SK-N-MC (cell line): ENCODE measurements around the gene AKAP6.

Experiments
- DNase-seq: peaks from one replicate; pipeline ENCODE4 v3.0.0-alpha.2; 2011; ENCODE audit warnings: low read depth, low spot score
- H3K27ac ChIP-seq: fragments of 200-600 bp; sonication (generic); 2 replicates; pipeline ENCODE4 v1.5.1; 2016; ENCODE audit warnings: mixed run types
- H3K36me3 ChIP-seq: fragments of 200-600 bp; sonication (generic); 2 replicates; pipeline ENCODE4 v1.6.1; 2017; ENCODE audit warnings: antibody characterized with exemption, low read length, mixed read lengths; ENCODE audit not compliant: insufficient read depth
- H3K4me3 ChIP-seq: fragments of 200-600 bp; sonication (generic); 2 replicates; pipeline ENCODE4 v1.5.1; 2016
- H3K9ac ChIP-seq: fragments of 200-600 bp; sonication (generic); 2 replicates; pipeline ENCODE4 v1.8.0; 2017; ENCODE audit warnings: mixed run types, mixed read lengths; ENCODE audit not compliant: insufficient read length
- H3K9me3 ChIP-seq: fragments of 200-600 bp; sonication (generic); 2 replicates; pipeline ENCODE4 v1.6.1; 2017; ENCODE audit warnings: low read depth, mild to moderate bottlenecking, antibody characterized with exemption, low read length, moderate library complexity, mixed read lengths
- EZH2 ChIP-seq: fragments of 200-600 bp; sonication (generic); IDR thresholded peaks from one replicate; pipeline ENCODE4 v1.6.1; 2017; ENCODE audit warnings: antibody characterized with exemption
- FOXP2 ChIP-seq: optimal IDR thresholded peaks from 2 replicates; pipeline ENCODE3; 2011; ENCODE audit warnings: mild to moderate bottlenecking, moderate library complexity; ENCODE audit not compliant: insufficient read depth; ENCODE audit errors: extremely low read length, control extremely low read depth
- POLR2AphosphoS5 ChIP-seq: IDR thresholded peaks from 2 replicates; pipeline ENCODE4 v1.6.1; 2012; ENCODE audit warnings: mild to moderate bottlenecking, low read depth, low read length, borderline replicate concordance

Gene AKAP6

DNA sequence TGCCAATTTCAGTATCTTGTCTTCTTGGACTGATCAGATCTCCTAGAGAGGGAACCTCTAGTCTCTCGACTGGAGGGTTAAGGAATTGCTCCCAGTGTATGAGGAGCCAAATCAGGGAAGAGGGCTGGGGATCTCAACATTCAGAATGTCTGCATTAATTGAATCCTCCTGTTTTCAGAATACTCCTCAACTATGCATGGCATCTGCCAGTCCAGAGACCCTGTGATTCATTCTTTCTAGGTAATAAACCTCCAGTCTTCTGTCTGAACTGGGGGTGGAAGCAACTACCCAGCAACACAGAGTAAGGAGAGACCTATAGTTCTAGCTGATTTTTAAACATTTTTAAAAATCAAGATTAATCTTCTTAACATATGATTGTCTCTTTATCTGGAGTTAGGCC lies 92.7 kb downstream of the AKAP6 start:
- Histone ChIP-seq H3K27ac (no peak overlapping the region), H3K36me3 (no peaks in the 10 kb centered on the region), H3K4me3 (no peak overlapping the region), H3K9me3 (no peaks in the 10 kb centered on the region), H3K9ac (no peak overlapping the region)
- DNase-seq = no peak
- TF ChIP-seq FOXP2 = no peak
- TF ChIP-seq EZH2 = no peak
- no peak for TF ChIP-seq POLR2AphosphoS5

GRCh38 chr14:32422440-32422839 lies 93.3 kb downstream of the AKAP6 start:
- H3K4me3 ChIP-seq = no peak overlapping the region
- no peaks in the 10 kb centered on the region for H3K36me3 ChIP-seq

DNA sequence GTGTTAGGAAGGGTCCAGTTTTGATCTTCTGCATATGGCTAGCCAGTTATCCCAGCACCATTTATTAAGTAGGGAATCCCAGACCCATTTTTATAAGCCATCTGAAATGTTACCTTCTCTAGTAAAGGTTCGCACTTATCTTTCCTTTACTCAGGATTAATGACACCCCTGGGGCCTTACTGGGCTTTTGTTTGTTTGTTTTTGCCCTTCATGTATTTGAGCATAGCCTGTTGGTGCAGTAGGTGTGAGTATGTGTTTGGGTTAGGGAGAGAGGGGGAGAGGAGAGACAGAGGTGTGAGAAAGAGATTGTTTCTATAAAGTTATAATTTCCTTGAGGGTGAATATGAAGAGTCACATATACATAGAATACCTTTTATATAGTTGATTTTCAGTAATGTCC lies 96.9 kb downstream of the AKAP6 start:
- no peaks in the 10 kb centered on the region for H3K36me3 ChIP-seq
- no peak for TF ChIP-seq FOXP2
- TF ChIP-seq POLR2AphosphoS5 = no peak
- TF ChIP-seq EZH2 = no peak
- H3K4me3 ChIP-seq = no peak overlapping the region
- H3K27ac ChIP-seq = no peak overlapping the region
- no peak for DNase-seq
- no peaks in the 10 kb centered on the region for H3K9me3 ChIP-seq
- no peak overlapping the region for H3K9ac ChIP-seq

More at GRCh38 chr14:32422440-32422839, 93.3 kb downstream of the AKAP6 start:
- TF ChIP-seq POLR2AphosphoS5 (no peak), FOXP2 (no peak), EZH2 (no peak)
- Histone ChIP-seq H3K27ac (no peak overlapping the region), H3K9me3 (no peaks in the 10 kb centered on the region), H3K9ac (no peak overlapping the region)
- no peak for DNase-seq

GRCh38 chr14:32426586-32427388 lies 97.7 kb downstream of the AKAP6 start:
- H3K36me3 ChIP-seq = no peaks in the 10 kb centered on the region
- H3K9ac ChIP-seq = no peak overlapping the region
- H3K4me3 ChIP-seq = no peak overlapping the region
- no peak overlapping the region for H3K27ac ChIP-seq
- H3K9me3 ChIP-seq = no peaks in the 10 kb centered on the region
- no peak for DNase-seq
- TF ChIP-seq FOXP2 = no peak
- no peak for TF ChIP-seq EZH2
- TF ChIP-seq POLR2AphosphoS5 = no peak

DNA sequence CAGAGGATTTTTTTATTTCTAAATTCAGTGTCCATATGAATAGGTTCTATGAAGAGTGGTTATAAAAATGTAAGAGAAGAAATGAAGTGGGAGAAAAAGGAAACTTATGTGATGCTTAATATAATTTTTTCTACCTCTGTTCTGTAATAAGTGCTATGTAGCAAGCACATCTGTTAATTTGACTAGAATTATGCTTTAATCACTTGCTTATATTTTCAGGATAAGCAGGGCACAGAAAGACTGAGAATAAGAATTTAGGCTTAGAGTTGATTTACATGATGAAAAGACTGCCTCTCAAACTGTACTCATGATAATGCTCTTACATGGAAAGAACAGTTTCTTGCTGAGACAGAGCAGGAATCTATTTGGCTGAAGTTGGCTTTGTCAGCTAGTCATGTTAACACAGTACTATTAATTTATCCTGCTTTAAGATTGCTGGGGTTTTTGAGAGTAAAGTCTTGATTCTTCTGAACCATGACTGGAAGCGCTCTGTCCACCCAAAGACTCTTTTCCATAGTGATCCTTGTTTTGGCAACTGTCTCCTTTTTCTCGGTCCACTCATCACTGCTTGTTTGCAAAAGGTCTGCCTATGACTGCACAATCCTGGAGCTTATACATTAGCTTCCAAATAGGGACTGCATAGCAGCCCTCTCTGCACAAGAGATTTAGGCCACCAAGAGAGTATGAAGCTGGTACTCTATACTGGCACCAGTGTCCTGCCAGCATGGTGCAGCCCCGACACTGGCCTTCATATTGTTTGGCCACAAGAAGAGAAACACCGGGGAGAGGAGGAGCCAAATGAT lies 98.8 kb downstream of the AKAP6 start:
- TF ChIP-seq EZH2 = no peak
- TF ChIP-seq POLR2AphosphoS5 = no peak
- TF ChIP-seq FOXP2 = no peak

GRCh38 chr14:32428875-32429274 lies 99.8 kb downstream of the AKAP6 start:
- TF ChIP-seq EZH2 (no peak), POLR2AphosphoS5 (no peak), FOXP2 (no peak)
- H3K9me3 ChIP-seq = no peaks in the 10 kb centered on the region

More for the DNA sequence above, 98.8 kb downstream of the AKAP6 start:
- no peak overlapping the region for H3K27ac ChIP-seq
- no peaks in the 10 kb centered on the region for H3K9me3 ChIP-seq
- H3K9ac ChIP-seq = no peak overlapping the region
- H3K36me3 ChIP-seq = no peaks in the 10 kb centered on the region
- no peak overlapping the region for H3K4me3 ChIP-seq
- no peak for DNase-seq

GRCh38 chr14:32430326-32430725 lies 101.2 kb downstream of the AKAP6 start:
- Histone ChIP-seq H3K4me3 (no peak overlapping the region), H3K27ac (no peak overlapping the region), H3K9ac (no peak overlapping the region), H3K36me3 (no peaks in the 10 kb centered on the region), H3K9me3 (no peaks in the 10 kb centered on the region)
- DNase-seq = no peak
- TF ChIP-seq POLR2AphosphoS5 (no peak), FOXP2 (no peak), EZH2 (no peak)

More at GRCh38 chr14:32428875-32429274, 99.8 kb downstream of the AKAP6 start:
- no peak overlapping the region for H3K9ac ChIP-seq
- DNase-seq = no peak
- no peak overlapping the region for H3K27ac ChIP-seq
- H3K36me3 ChIP-seq = no peaks in the 10 kb centered on the region
- H3K4me3 ChIP-seq = no peak overlapping the region

- Histone ChIP-seq H3K9me3 (no peaks in the 10 kb centered on the region), H3K9ac (no peak overlapping the region), H3K36me3 (no peaks in the 10 kb centered on the region), H3K4me3 (no peak overlapping the region), H3K27ac (no peak overlapping the region)
- TF ChIP-seq EZH2 (no peak), FOXP2 (no peak), POLR2AphosphoS5 (no peak)
- DNase-seq = no peak
These were observed 103.9 kb downstream of the AKAP6 start for GRCh38 chr14:32432813-32433538.
